ENCODE measurements around the gene HTR3B.
"Not testable (repeated sequence)": the region's sequence is repeated elsewhere in the genome, so short reads cannot be mapped to it uniquely, and the experiment has no call there.

Gene HTR3B

GRCh38 chr11:113946162-113946561 lies 41.6 kb downstream of the HTR3B start:
- not testable (repeated sequence) for DNase-seq (ENCODE audit: low read depth in 2 of 2)

- DNase-seq (ENCODE audit: low read depth in 2 of 2): no peak
These were observed 43.4 kb downstream of the HTR3B start for GRCh38 chr11:113947994-113948393.

- no peak for DNase-seq (ENCODE audit: low read depth in 2 of 2)
These were observed 45.3 kb downstream of the HTR3B start for GRCh38 chr11:113949891-113950290.

- no peak for DNase-seq (ENCODE audit: low read depth in 2 of 2)
These were observed 46.9 kb downstream of the HTR3B start for GRCh38 chr11:113951537-113951936.

GRCh38 chr11:113952070-113952469 lies 47.5 kb downstream of the HTR3B start:
- DNase-seq (ENCODE audit: low read depth in 2 of 2): no peak

- no peak for DNase-seq (ENCODE audit: low read depth in 2 of 2)
These were observed 48.0 kb downstream of the HTR3B start for GRCh38 chr11:113952588-113952987.

- no peak for DNase-seq (ENCODE audit: low read depth in 2 of 2)
These were observed 49.6 kb downstream of the HTR3B start for GRCh38 chr11:113954235-113954634.

- no peak for DNase-seq (ENCODE audit: low read depth in 2 of 2)
These were observed 52.4 kb downstream of the HTR3B start for GRCh38 chr11:113956986-113957385.

GRCh38 chr11:113960702-113961330 lies 56.2 kb downstream of the HTR3B start:
- no peak for DNase-seq (ENCODE audit: low read depth in 2 of 2)

GRCh38 chr11:113967361-113967760 lies 62.8 kb downstream of the HTR3B start:
- no peak for DNase-seq (ENCODE audit: low read depth in 2 of 2)

- no peak for DNase-seq (ENCODE audit: low read depth in 2 of 2)
These were observed 67.1 kb downstream of the HTR3B start for GRCh38 chr11:113971506-113972195.

- DNase-seq (ENCODE audit: low read depth in 2 of 2): no peak
These were observed 70.3 kb downstream of the HTR3B start, which contains the start of gene HTR3A for GRCh38 chr11:113974741-113975470. Gene HTR3A (plus strand): TSS chr11:113975108. CDS start chr11:113975326, 218 bp downstream.

GRCh38 chr11:113977071-113977490 lies 72.5 kb downstream of the HTR3B start:
- DNase-seq (ENCODE audit: low read depth in 2 of 2): no peak

- DNase-seq (ENCODE audit: low read depth in 2 of 2): no peak
These were observed 73.1 kb downstream of the HTR3B start for GRCh38 chr11:113977701-113978100.

- DNase-seq (ENCODE audit: low read depth in 2 of 2): no peak
These were observed 74.8 kb downstream of the HTR3B start for GRCh38 chr11:113979431-113979830.

GRCh38 chr11:113980785-113981184 lies 76.2 kb downstream of the HTR3B start:
- DNase-seq (ENCODE audit: low read depth in 2 of 2): no peak

GRCh38 chr11:113982306-113982705 lies 77.7 kb downstream of the HTR3B start:
- DNase-seq (ENCODE audit: low read depth in 2 of 2): no peak

GRCh38 chr11:113984781-113985180 lies 80.2 kb downstream of the HTR3B start:
- no peak for DNase-seq (ENCODE audit: low read depth in 2 of 2)

GRCh38 chr11:113985906-113986305 lies 81.3 kb downstream of the HTR3B start:
- DNase-seq (ENCODE audit: low read depth in 2 of 2): no peak

- no peak for DNase-seq (ENCODE audit: low read depth in 2 of 2)
These were observed 82.0 kb downstream of the HTR3B start for GRCh38 chr11:113986351-113987140.

GRCh38 chr11:113989381-113989780 lies 84.8 kb downstream of the HTR3B start:
- no peak for DNase-seq (ENCODE audit: low read depth in 2 of 2)

GRCh38 chr11:113989916-113990315 lies 85.3 kb downstream of the HTR3B start:
- DNase-seq (ENCODE audit: low read depth in 2 of 2): no peak

Data from stimulated activated CD8-positive, alpha-beta memory T cell treated with anti-CD3 and anti-CD28 coated beads, Interleukin-15, amount 100 ng/mL, for 48 hours (primary cell).